Globus pallidus (tissue), 1 donor: ENCODE measurements around the gene TLR8.

Experiments
- DNase-seq: peaks from one replicate; pipeline ENCODE4 v3.0.0-alpha.2; 2015; ENCODE audit warnings: low spot score

The TLR8 gene

DNA sequence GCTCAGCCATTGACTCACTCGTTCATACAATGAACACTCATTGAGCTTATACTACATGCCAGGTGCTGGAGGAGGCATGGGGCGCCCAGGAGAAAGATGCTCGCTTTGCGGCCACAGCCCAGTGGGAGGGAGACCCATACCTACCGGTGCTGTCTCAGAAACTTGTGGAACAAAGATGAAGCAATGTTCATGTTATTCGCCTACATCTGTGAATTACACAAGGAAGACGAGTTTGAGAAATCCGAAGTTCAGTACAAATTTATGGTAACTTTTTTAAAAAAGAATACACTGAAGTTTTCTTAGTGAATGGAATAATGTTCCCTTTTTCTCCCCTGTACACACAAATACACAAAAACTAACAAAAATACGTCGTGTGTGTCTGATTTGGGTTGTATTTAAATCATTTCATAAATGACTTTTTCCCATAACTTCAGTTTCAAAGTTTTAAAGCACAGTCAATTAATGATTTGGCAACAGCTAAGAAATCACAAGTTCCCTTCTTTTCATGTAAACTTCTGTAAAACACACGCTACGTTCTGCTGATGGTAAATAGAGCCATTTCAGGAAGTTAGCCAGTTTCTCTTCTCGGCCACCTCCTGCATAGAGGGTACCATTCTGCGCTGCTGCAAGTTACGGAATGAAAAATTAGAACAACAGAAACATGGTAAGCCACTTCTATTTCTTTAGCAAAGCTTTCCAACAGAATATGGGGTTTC, at the start of gene TLR8:
TLR8 (plus strand) TSS at position 575 of the 716 bp plus-strand sequence; CDS start at position 662, 87 bp downstream.
- DNase-seq = peak; percentile 7

DNA sequence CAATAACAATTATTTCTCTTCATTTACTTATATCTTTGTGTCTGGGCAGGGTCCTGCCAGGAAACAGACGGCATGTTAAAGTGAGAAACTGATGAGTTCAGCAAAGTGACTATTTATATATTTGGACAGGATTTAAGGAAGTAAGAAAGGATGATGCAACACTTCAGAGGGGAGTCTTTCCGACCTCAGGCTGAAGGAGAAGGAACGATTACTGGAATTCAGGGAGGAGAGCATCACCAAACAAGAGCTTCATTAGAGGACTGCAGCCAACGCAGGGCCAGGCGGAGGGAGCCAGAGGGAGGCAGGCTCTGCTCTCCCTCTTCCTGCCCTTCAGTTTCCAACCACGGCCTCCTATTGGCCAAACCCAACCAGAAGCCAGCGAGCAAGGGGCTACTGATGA, 41.1 kb upstream of the TLR8 start:
- DNase-seq = peak; percentile 7

DNA sequence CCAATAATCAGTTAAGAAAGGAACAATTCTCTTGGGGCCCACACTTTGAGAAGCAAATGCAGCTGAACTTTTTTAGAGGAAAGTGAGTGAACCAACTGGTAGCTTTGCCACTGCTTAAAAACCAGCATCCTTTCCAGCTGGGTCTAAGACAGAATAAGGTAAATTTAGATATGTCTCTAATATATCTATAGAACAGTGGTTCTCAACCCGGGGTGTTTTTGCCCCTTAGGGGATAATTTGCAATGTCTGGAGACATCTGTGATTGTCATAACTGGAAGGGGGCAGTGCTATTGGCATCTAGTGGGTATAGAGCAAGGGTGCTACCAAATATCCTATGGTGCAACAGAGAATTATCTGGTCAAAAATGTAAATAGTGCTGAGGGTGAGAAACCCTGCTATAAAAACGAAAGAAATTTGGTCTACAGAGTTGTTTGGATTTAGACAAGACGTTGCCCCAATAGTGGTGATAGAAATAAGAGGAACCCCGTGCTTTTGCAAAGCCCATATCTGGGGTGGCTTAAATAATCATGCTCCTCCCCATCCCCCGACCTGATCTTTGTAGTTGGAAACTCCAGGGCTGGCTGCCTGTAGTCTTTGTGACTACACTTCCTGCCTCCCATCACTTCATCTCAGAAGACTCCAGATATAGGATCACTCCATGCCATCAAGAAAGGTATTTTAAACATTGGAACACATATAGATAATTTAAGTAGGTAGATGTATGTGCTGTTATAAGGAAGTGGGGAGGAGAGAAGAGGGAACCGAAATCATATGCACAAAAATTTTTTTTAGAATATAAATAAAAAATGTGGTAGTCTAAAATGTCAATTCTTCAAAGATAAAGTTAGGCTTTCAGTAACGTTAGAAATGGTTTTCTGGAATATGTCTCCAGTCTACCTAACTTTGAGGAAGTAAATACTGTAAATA, 39.7 kb upstream of the TLR8 start, which contains the start of gene TLR7:
TLR7 (plus strand) TSS at position 622 of the 927 bp plus-strand sequence. CDS start 507 bp downstream, outside the sequence.
- peak; percentile 18 for DNase-seq

GRCh38 chrX:12867685-12868084, 38.7 kb upstream of the TLR8 start:
- no peak for DNase-seq

- no peak for DNase-seq
Observed at GRCh38 chrX:12868747-12869146, 37.7 kb upstream of the TLR8 start.

DNA sequence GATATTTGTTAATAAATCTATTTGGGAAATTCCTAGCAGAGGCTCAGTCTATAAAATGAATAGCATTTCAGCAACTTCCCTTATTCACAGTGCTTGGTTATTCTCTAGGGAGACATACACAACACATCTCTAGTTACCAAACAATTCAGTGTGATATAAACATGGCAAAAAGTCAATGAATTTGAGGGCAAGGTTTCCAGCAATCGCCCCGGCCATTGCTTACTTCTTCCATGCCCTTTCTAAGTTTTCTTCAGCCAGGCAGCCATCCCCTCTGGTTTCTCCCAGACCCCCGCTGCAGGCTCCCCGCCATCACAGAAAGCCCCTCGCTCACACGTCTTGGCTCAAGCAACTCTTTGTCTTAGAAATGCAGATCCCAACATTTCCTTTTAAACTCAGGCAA, 35.2 kb upstream of the TLR8 start:
- DNase-seq = no peak

- no peak for DNase-seq
Observed at GRCh38 chrX:12872741-12873140, 33.7 kb upstream of the TLR8 start.

DNA sequence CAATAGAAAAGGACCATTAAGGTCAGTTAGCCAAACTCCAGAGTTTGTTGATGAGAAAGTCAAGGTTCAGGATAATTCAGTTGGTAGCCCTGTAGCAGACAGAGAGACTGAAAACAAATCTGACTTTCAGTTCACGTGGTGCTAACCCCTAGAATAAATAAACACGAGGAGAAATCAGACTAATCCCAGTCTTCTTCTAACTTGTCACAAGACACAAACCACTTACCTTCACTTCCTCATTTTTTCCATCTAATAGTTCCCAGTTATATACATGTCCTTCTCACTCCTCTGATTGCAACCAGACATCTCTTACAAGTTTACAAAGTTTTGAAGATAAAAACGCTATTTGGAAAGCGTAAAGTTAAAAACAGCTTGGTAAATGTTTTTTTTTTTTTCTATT, 31.8 kb upstream of the TLR8 start:
- DNase-seq = peak; percentile 7

- no peak for DNase-seq
Observed at GRCh38 chrX:12877386-12877785, 29.0 kb upstream of the TLR8 start.

DNA sequence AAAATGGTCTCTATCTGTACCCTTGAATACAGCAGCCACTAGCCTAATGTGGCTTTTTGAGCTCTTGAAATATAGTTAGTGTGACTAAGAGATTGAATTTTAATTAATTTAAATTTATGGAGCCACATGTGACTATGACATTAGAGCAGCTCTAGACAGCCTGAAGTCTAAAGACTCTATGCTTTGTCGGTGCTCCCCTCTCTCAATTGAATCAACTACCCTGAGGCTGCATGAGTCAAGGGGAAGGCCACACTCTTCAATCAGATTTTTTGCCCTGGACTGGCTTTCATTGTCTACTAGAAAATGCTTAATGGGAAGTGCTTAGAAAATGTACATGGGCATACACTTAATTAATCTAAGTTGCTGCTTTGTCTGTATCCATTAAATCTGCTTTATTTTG, 27.9 kb upstream of the TLR8 start:
- no peak for DNase-seq

DNA sequence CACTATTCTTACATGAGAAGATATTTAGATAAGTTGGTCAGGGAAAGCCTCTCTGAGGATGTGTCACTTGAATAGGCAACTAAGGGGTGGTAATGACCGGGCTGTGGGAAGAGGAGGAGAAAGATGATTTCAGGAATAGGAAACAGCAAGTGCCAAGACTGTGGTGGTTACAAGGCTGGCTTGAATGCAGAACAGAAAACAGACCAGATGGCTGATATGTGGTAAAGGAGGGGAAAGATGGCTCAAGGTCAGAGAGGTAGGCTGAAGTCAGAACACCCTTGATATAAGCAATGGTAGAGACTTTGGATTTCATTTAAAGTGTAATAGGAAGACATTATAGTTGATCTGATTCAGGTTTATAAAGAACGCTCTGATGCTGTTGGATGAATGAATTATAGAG, 24.5 kb upstream of the TLR8 start:
- no peak for DNase-seq

GRCh38 chrX:12885508-12885907, 20.9 kb upstream of the TLR8 start:
- DNase-seq = no peak

GRCh38 chrX:12886545-12886944, 19.9 kb upstream of the TLR8 start:
- no peak for DNase-seq

- no peak for DNase-seq
Observed at GRCh38 chrX:12887141-12887540, 19.3 kb upstream of the TLR8 start.

DNA sequence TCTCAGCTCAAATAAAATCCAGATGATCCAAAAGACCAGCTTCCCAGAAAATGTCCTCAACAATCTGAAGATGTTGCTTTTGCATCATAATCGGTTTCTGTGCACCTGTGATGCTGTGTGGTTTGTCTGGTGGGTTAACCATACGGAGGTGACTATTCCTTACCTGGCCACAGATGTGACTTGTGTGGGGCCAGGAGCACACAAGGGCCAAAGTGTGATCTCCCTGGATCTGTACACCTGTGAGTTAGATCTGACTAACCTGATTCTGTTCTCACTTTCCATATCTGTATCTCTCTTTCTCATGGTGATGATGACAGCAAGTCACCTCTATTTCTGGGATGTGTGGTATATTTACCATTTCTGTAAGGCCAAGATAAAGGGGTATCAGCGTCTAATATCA, 18.7 kb upstream of the TLR8 start:
- no peak for DNase-seq

DNA sequence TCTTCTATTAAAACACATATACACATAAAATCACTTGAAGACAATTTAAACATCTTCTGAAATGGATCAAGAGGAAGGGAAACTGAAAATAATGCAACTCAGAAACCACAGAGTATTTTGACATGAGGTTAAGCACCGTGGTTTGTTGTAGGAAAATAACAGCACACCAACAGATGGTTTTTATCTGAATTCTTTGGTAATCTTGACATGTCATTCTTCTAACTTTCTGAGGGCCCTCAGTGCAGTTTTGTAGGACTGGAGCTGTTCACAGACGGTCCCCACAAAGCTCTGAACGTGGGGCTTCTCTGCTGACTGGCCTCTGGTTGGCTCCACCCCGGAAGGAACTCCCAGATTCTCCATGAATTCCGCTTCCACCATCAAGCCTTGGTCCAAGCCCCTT, 16.0 kb upstream of the TLR8 start:
- DNase-seq = no peak

DNA sequence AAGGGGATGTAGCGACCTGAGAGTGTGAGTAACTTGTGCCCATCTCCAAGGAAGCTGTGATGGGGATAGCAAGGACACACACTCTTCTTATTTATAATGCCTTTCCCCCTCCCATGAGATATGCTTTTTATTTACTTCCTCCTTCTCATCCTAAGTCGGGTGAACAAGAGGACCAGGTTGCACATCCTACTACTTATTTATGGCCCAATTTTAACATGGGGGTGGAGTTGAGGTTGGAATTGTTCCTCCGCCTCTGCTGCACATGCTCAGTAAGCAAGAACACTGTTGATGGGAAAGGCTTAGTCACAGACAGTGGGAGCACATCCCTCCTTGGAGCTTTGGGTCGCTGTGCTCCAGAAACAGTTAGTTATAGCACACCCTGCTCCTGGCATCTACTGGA, 15.2 kb upstream of the TLR8 start:
- no peak for DNase-seq

DNA sequence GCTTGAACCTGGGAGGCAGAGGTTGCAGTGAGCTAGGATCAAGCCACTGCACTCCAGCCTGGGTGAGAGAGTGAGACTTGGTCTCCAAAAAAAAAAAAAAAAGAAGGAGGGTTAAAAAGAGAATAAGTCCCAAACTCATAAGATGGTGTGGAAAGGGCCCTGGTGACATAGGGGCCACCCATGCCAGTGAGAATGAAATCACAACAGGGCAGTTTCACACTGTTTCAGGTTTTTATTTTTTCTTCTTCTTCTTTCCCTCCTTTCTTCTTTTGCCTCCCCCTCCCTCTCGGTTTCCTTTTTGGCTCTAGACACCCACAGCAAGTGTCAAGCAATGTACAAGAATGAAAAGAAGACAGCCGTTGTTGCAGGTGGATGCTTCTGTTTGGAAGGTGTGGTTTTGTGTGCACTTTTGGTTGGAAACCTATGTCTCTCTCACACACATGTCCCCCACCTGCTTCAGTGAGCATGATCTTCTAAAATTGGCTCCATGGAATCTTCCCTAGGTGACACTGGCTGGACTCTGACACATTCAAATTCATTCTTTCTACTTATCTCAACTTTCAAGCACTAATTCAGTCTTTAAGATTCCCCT, 14.4 kb upstream of the TLR8 start:
- no peak for DNase-seq

DNA sequence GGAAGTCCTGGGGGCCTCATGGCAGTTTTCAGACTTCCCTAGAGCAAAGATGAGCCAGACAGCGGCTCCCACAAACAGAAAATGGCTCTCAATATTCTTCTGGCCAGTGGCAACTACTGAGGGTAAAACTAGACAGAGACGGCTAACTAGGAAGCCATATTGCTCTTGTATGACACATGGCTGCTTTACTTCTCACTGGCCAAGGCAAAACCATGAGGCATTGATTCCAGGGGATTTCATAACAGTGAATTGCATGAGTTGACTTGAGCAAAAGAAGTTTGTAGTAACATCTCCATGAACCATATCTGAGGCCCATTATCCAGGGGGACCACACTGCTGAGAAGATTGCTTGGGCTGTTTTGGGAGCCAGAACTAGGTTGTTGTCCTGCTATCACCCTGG, 13.7 kb upstream of the TLR8 start:
- DNase-seq = no peak

- peak; percentile 35 for DNase-seq
Observed at GRCh38 chrX:12894074-12895030, 12.1 kb upstream of the TLR8 start.

- DNase-seq = no peak
Observed at GRCh38 chrX:12895866-12896265, 10.6 kb upstream of the TLR8 start.

GRCh38 chrX:12896935-12897334, 9.5 kb upstream of the TLR8 start:
- no peak for DNase-seq
